ENCODE results near the gene ESPN.
"Not testable (repeated sequence)": the region's sequence is repeated elsewhere in the genome, so short reads cannot be mapped to it uniquely, and the experiment has no call there.

ESPN gene

GRCh38 chr1:6424619-6425593, at the start of gene ESPN:
TSS of gene ESPN (plus strand) at chr1:6424776. CDS start at chr1:6424956, 180 bp downstream.
- DNase-seq (ENCODE audit: low spot score): no peak

- no peak for DNase-seq (ENCODE audit: low spot score)
Observed at GRCh38 chr1:6378096-6378746, 46.4 kb upstream of the ESPN start.

- DNase-seq (ENCODE audit: low spot score): no peak
Observed at GRCh38 chr1:6380037-6380436, 44.5 kb upstream of the ESPN start.

- no peak for DNase-seq (ENCODE audit: low spot score)
Observed at GRCh38 chr1:6384135-6384534, 40.4 kb upstream of the ESPN start.

GRCh38 chr1:6384962-6385361, 39.6 kb upstream of the ESPN start:
- DNase-seq (ENCODE audit: low spot score): peak; percentile 92

GRCh38 chr1:6385488-6386191, 38.9 kb upstream of the ESPN start:
- peak; percentile 29 for DNase-seq (ENCODE audit: low spot score)

GRCh38 chr1:6386371-6386949, 38.1 kb upstream of the ESPN start:
- DNase-seq (ENCODE audit: low spot score): no peak

- DNase-seq (ENCODE audit: low spot score): no peak
Observed at GRCh38 chr1:6389971-6390370, 34.6 kb upstream of the ESPN start.

GRCh38 chr1:6391951-6392808, 32.4 kb upstream of the ESPN start:
- no peak for DNase-seq (ENCODE audit: low spot score)

- DNase-seq (ENCODE audit: low spot score): no peak
Observed at GRCh38 chr1:6392809-6393399, 31.7 kb upstream of the ESPN start.

- DNase-seq (ENCODE audit: low spot score): peak; percentile 91
Observed at GRCh38 chr1:6393400-6394187, 31.0 kb upstream of the ESPN start, which contains the start of gene ACOT7. TSS of gene ACOT7 (minus strand) at chr1:6393767. CDS start at chr1:6393399, 368 bp downstream.

- DNase-seq (ENCODE audit: low spot score): not testable (repeated sequence)
Observed at GRCh38 chr1:6395130-6395529, 29.4 kb upstream of the ESPN start.

- not testable (repeated sequence) for DNase-seq (ENCODE audit: low spot score)
Observed at GRCh38 chr1:6395781-6396244, 28.8 kb upstream of the ESPN start.

- no peak for DNase-seq (ENCODE audit: low spot score)
Observed at GRCh38 chr1:6396998-6397397, 27.6 kb upstream of the ESPN start.

GRCh38 chr1:6397844-6398441, 26.6 kb upstream of the ESPN start:
- no peak for DNase-seq (ENCODE audit: low spot score)

GRCh38 chr1:6399294-6399693, 25.3 kb upstream of the ESPN start:
- no peak for DNase-seq (ENCODE audit: low spot score)

- no peak for DNase-seq (ENCODE audit: low spot score)
Observed at GRCh38 chr1:6401673-6402072, 22.9 kb upstream of the ESPN start.

- DNase-seq (ENCODE audit: low spot score): no peak
Observed at GRCh38 chr1:6408023-6408422, 16.6 kb upstream of the ESPN start.

GRCh38 chr1:6409053-6409452, 15.5 kb upstream of the ESPN start:
- no peak for DNase-seq (ENCODE audit: low spot score)

Data from globus pallidus (tissue), 1 donor.